ENCODE data around the gene PPP6R2.

The PPP6R2 gene

DNA sequence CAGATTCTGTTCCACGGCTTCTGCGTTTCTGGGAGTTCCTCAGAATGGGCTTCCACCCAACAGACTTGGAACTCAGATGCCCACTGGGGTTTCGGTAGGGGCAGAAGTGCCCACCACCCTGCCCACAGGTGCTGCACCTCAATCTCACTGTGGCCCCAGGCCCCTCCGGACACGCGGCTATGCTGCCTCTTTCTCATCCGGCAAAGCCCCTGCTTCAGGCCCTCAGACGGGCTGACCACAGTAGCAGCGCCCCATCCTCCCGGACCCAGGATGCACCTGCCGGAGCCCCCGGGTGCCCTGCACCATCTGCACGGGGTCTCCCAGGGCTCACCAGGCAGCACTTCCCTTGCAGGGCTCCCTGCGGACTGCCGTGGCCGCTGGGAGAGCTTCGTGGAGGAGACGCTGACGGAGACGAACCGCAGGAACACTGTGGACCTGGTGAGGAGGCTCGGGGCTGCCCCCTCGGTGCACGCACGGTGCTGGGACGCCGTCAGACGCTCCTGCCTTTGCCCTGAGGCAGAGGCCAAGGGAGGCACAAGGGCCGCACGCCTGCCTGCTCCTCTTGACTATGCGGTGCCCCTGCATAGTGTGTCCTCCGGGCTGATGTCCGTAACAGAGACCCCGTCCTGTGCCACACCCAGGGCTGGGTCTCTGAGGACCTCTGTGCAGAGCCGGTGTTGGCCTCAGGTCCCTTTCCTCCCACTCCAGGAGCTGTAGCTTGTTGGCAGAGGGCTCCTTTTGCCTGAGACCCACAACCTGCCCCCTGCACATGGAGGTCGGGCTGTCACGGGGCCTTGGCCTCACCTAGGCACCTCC is 93.1 kb downstream of the PPP6R2 start:
- no peak for DNase-seq

DNA sequence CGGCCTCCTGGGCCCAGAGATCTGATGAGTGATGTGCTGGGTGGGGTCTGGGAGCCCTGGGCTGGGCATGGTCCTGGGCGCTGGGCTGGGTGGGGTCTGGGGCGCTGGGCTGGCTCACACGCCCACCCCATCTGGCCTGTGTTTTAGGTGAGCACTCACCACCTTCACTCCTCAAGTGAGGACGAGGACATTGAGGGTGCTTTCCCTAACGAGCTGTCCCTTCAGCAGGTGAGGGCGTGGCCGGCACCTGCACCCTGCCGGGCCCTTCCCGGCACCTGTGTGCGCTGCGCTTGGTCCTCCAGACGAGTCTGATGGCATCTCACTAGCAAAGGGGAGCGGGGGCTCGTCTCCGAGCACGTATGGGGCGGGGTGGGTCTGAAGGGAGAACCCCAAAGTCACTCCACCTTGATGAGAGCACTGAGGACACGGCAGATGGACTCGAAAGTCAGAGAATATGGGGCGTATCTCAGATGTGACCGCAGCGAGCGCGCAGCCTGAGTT is 93.8 kb downstream of the PPP6R2 start:
- no peak for DNase-seq

DNA sequence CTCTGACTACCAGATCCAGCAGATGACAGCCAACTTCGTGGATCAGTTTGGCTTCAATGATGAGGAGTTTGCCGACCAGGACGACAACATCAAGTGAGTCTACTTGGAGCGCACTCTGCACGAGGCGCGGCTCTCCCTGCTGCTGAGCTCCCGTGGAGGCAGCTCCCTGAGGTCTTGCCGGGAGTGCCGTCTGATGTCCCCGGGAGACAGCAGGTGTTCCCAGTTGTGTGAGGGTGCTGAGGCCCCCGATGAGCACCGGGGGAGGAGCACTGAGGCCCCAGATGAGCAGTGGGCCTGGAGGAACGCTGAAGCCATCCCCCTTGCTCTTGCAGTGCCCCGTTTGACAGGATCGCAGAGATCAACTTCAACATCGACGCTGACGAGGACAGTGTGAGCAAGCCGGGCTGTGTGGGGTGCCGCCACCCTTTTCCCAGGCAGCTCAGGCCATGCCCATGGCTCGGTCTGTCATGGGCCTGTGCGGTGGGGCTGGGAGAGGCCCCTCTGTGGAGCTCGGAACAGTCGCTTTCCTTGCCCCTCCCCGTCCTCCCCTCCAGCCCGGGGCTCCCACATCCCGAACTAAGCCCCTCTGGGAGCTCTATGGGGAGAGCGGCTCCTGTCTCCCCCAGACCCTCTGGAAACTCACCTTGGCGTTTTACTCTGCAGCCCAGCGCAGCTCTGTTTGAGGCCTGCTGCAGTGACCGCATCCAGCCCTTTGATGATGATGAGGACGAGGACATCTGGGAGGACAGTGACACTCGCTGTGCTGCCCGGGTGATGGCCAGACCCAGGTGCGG is 94.6 kb downstream of the PPP6R2 start:
- no peak for DNase-seq

DNA sequence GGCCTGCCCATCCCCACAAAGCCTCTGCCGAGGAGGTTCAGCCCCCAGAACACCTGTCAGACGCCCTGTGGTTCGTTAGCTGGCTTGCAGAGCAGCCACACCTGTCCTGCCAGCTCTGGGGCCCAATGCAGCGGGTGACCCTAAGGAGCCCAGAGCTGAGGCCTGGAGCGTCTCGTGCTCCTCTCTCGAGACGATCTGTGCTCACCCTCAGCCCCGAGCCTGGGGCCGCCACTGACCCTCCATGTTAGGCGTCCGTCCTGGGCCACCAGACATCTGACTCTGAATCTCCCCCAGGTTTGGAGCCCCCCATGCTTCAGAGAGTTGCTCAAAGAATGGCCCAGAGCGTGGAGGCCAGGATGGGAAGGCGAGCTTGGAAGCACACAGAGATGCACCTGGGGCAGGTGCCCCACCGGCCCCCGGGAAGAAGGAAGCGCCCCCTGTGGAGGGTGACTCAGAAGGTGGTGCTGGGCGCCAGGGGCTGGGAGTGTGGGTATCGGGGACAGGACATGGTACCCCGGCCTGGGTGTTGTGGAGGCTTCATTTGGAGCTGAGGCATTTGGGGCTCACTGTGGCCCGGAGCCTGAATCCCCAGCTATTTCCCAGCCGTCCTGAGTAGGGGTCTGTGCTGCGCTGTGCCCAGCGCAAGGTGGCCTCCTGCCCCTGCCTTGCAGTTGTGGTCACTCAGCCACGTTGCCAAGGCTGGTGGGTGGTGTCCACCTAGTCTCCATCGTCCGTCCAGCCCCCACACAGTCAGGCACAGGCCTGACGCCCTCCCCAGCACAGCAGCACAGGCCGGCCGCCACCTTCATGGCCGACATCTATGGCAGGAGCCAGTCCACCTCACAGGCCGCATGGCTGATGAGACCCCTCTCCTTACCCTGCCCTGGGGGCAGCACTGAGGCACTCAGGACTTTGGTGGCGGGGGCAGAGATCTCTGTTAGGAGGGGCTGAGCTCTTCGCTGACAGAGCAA is 95.5 kb downstream of the PPP6R2 start:
- no peak for DNase-seq

DNA sequence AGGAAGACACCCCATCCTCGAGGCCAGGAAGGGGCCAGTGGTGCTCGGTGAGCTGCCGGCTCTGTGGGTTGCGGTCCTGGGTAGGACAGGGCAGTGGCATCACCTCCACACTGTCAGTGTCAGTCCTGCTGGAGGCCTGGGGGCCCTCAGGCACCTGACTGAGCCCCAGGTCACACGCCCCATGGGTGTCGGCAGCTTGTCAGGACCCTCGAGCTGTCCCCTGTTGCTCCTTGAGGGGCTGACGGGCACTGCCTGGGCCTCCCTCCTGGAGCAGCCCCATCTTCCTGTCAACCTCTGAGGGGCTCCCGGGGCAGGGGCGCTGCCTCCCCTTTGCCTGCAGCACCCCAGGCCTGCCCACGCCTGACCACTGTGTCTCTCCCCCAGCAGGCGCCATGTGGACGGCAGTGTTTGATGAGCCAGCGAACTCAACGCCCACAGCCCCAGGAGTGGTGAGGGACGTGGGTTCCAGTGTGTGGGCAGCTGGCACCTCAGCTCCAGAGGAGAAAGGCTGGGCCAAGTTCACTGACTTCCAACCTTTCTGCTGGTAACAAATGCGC is 96.3 kb downstream of the PPP6R2 start:
- no peak for DNase-seq

DNA sequence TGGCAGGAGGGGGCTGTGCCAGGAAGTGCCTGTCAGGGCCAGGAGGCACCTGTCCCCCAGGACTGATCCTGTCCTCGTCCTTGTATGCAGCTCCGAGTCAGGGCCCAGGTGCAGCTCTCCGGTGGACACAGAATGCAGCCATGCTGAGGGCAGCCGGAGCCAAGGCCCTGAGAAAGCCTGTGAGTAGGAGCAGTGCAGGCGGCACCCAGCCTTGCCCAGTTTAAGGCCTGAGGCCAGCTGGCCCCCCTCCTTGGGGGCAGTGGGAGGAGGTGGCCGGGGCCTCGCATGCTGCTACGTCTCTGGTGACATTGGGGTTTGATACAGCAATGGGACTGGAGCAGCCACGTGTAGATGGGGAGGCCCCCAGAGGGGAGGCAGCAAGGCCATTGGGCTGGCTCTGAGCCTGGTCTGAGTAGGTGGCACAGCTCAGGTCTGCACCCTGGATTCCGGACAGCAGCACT is 96.8 kb downstream of the PPP6R2 start:
- no peak for DNase-seq

DNA sequence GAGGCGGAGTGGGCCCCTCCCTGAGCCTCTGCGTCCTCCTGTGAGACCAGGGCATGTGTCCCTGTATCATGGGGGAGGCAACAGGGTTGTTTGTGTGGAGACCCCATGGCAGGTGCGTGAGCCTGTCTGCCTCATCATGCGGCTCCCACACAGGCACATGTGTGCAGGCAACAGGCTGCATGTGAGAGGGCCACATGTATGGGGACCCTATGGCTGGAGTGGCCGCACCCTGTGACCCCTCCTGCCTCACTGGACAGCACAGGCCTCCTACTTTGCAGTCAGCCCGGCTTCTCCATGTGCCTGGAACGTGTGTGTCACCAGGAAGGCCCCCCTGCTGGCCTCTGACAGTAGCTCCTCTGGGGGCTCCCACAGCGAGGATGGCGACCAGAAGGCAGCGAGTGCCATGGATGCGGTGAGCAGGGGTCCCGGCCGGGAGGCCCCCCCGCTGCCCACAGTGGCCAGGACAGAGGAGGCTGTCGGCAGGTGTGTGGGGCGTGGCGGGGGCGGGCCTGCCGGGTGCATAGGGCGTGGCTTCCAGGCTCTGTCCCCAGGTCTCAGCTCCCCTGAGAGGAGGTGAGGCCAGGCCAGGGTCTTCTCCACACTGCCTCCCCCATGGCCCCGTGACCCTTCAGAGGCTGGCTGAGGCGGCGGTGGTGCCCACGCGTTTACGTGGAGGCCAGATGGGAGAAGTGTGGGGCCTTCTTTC is 97.6 kb downstream of the PPP6R2 start:
- DNase-seq, result no peak

DNA sequence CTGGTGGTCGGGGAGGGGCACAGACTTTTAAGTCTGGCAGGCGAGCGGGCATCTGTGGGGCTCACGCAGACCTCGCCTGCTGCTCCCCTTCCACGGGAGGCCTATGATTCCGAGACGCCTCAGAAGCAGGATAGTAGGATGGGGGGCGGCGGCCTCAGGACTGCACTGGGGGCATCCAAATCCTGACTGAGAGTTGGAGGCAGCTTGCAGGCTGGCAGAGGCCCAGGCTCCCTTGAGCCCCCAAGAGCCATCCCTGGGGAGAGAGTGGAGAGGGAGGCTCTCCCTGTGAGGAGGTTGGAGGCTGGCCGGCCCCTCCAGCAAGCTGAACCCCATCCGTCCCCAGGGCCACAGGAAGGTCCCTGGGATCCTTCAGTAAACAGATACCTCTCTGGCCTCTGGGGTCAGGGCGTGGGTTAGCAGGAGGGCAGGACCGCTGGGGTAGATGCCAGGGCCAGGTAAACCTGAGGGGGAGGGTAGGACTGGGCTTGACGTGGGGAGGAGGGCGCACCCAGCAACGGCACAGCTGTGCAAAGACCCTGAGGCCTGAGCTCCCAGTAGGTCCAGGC is 98.4 kb downstream of the PPP6R2 start:
- no peak for DNase-seq

DNA sequence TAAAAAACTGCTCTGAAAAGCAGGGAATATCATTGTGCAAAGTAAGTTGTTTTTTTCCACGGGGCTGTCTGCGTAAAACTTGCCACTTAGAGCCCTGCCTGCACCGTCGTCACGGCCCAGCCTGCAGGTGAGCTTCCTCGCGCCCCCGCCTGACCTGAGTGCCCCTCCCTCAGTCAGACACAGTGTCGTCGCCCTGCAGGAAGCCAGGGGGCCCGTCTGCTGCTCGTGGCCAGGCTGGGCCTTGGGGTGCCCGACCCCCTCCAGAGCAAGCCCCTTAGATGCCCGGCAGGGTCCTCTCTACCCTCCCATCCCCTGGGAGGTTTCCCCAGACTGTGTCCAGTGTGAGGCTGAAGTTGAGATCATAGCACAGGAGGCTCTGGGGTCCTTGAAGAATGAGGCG is 100.1 kb downstream of the PPP6R2 start:
- DNase-seq, result no peak

DNA sequence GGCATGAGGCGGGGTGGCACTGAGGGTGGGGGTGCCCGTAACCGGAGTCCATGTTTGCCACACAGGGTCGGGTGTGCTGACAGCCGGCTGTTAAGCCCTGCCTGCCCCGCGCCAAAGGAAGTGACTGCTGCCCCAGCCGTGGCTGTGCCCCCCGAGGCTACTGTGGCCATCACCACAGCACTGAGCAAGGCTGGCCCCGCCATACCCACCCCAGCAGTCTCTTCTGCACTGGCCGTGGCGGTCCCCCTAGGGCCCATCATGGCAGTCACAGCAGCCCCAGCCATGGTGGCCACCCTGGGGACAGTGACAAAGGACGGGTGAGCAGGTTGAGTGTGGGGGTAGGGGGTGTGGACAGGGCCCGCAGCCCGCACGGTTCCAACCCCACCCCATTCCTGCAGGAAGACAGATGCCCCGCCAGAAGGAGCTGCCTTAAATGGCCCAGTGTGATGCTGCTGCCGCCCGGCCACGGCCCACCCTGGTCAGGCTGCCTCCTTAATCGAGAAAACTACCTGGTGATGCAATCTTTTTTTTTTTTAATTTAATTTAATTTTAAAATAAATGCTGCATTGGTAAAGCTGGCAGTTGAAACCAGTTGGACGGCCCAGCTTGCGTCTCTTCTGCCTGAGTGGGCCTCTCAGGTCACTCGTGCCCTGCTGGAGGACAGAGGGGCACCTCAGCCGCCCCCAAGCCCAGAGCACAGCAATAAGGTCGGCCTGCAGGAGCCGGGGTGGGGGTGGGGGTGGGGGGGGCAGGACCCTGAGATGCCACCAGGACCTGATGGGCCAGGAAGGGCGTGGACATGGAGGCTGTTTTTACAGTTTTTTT is 100.9 kb downstream of the PPP6R2 start:
- DNase-seq, result no peak

DNA sequence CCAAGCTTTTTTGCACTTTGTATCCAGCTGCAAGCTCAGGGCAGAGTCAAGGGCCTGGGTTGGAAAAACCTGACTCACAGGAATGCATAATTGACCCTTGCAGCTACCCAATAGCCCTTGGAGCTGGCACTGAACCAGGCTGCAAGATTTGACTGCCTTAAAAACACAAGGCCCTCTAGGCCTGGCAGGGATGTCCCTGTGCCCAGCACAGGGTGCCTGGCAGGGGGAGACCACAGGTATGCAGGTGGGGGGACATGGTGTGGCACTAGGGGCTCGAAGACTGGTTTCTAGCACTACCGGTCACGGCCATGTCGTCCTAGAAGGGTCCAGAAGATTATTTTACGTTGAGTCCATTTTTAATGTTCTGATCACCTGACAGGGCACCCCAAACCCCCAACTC is 101.5 kb downstream of the PPP6R2 start:
- no peak for DNase-seq

DNA sequence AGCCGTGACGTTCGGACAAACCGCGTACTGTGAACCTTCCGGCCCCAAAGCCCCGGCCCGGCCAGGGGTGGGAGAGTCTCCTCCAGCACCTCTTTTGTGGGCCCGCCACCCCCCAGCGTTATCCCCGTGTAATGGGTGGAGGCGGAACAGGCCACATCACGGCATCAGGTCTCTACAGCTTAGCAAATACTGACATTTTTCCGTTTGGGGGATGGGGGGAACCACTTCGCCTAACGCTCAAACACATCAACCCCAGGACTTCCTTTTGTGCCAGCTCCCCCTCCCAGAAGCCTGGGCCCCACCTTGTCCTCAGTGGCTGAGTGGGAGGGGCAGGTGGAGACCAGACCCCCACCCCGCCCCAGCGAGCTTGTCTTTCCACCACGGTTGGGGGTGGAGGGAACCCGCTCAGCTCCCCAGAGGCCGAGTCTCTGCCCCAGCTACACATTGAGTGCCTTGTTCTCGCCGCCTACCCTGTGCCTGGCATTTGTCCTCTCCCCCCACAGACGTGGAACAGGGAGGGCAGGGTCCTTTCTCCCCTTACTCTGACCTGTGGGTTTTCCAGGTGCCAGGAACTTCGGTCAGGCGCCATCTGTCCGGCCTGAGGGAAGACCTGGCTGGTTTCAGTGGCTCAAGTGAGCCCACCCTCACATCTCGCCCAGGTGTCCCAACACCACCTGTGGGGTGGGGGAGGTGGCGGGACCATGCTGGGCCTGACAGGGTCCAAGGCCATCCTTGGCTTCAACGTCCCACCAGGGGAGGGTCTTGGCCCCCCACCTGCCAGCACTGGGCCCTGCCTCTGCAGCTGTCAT is 102.1 kb downstream of the PPP6R2 start:
- no peak for DNase-seq

DNA sequence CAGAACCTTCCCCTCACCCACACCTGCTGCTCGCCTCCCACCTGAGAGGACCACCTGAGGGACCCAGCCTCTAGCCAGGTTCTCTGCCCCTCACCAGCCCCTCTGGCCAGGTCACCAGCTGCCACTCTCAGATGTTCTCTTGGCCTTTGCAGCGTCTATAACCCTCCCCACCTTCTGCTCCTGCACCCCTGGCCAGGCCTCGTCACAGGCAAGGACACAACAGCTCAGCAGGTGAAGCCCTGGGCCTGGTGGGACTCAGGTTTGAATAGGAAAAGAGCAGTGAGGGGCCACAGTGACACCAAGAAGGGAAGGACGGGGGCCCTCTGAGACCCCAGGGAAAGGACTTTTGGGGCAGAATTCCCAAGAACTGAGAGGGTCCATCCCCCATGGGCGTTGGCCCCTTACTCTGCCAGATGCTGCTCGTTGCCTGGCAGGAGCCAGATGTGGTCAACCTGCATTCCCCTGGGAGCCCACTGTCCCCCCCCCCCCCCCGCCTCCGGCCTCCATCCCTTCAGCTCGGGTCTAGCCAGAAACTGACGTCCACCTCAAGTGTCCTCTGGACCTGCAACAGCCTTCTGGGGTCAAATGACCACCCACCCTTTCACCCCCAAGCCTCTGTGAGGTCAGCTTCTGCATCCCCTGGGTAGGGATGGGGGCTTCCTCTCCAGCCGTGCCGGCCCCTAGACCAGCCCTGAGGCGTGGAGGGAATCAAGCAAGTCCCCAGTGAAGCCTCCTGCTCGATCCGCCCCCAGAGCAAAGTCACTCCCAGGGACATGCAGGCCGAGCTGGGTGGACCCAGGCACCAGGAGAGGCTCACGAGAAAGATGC is 103.0 kb downstream of the PPP6R2 start:
- no peak for DNase-seq

DNA sequence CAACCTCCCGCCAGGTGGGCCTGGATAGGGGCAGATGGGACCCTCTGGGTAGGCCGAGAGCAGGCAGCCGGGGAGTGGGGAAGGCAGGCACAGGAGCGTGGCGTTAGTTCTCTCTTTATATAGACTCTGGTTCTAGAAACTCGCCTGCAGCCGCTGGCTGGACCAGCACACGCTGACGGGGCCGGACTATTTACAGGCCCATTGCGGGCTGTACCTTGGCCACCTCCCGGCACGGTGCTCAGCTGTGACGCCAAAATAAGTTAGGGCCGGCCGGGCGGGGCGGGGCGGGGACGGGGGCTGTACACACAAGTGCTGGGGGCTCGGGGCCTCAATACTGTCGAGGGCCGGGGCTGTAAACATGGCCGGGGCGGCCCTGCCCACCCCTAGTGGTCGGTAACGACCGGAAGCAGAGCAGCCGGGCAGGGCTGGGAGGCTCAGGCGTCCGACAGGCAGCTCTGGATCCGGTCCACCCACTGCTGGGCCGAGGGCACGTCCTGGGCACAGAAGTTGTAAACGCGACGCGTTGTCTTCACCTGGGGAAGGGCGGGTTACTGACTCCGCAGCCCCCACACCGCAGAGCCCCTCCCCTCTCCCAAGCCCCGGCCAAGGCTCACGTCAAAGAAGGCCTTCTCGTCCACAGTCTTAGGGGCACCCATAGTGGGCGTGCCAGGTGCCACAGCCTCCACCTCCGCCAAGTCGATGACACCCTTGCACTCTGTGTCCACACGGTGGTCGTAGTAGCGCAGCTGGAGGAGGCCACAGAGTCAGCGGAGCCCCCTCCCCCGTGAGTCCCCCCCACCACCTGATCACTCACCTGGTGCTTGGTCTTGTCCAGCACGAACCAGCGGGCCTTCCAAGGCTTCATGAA is 103.8 kb downstream of the PPP6R2 start:
- DNase-seq, result no peak

DNA sequence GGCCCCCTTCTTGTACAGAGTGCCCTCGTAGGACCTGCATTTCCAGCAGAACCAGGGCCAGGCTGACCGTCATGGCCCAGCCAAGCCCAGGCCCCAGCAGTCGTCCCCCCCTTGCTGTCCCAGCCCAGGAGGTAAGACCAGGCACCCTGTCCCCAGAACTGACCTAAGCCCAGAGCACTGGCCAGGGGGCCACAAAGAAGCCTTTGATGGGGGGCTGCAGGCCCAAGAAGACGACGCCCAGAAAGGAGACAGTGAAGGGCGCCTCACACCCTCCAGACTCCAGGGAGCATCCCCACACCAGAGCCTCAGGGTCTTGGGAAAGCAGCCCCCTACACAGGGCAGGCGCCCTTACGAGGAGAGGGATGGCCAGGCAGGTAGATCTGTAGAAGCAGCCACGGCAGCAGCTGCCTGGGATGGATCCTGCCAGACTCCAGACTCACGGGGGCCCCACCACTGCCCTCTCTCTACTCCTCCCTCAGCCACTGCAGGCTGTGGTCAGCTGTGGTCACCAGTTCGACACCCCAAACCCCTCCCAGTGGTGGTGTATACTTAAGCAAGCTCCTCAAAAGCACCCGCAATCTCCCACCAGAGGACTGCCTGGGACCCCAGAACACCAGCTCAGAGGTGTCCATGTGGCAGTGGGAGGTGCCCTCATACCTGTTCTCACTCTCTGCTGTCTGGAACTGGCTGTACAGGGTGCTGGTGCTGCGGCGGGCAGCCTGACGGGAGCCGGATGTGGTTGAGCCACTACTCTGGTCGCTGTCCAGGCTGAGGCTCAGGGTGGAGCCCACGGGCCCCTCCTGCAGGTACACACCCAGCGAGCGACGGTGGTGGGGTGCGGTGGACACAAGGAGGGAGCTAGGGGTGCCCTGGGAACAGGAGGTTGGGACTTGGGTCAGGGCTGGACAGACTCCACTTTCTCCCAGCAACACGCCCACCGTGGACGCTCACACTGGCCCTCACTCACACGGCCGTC is 104.7 kb downstream of the PPP6R2 start:
- DNase-seq, result no peak

DNA sequence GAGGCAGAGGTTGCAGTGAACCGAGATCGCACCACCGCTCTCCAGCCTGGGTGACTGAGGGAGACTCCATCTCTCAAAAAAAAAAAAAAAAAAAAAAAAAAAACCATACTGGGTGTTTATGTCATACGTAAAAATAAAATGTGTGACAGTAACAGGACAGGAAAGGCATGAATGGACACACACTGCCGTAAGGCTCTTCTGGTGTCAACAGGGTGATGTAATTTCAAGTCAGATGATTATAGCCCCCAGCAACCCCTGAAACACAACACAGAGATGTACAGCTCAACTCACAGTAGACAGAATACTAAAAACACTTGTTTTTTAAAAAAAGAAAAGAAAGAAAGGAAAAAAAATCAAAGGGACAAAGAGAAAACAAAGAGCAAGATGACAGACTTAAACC is 109.5 kb downstream of the PPP6R2 start:
- DNase-seq, result no peak

Data from NK-92 treated with Interleukin-12 subunit alpha and Interleukin-12 subunit beta, amount 100 ng/mL, for 24 hours (cell line).